IPS-NIHi7 (cell line): ENCODE results near the gene CATSPER3.
"Not testable (repeated sequence)": the region's sequence is repeated elsewhere in the genome, so short reads cannot be mapped to it uniquely, and the experiment has no call there.

Experiments
- DNase-seq: peaks from one replicate; pipeline ENCODE4 v3.0.0; 2012; ENCODE audit warnings: mixed read lengths; ENCODE audit errors: extremely low spot score

CATSPER3 gene

GRCh38 chr5:134975078-134975715 lies 7.5 kb downstream of the CATSPER3 start:
- DNase-seq = no peak

- no peak for DNase-seq
These were observed 8.1 kb downstream of the CATSPER3 start for GRCh38 chr5:134975843-134976242.

GRCh38 chr5:134976841-134977240 lies 9.1 kb downstream of the CATSPER3 start:
- no peak for DNase-seq

GRCh38 chr5:134979416-134979815 lies 11.7 kb downstream of the CATSPER3 start:
- DNase-seq = no peak

- DNase-seq = no peak
These were observed 14.5 kb downstream of the CATSPER3 start for GRCh38 chr5:134982230-134982629.

GRCh38 chr5:134989266-134989830 lies 21.6 kb downstream of the CATSPER3 start:
- DNase-seq = no peak

- not testable (repeated sequence) for DNase-seq
These were observed 22.5 kb downstream of the CATSPER3 start for GRCh38 chr5:134990183-134990582.

GRCh38 chr5:134992148-134992547 lies 24.4 kb downstream of the CATSPER3 start:
- DNase-seq = no peak

- no peak for DNase-seq
These were observed 25.5 kb downstream of the CATSPER3 start for GRCh38 chr5:134993161-134993560.

- DNase-seq = peak; percentile 15
These were observed 27.0 kb downstream of the CATSPER3 start for GRCh38 chr5:134994560-134995156.

GRCh38 chr5:134995850-134996402 lies 28.2 kb downstream of the CATSPER3 start:
- no peak for DNase-seq

GRCh38 chr5:134997015-134997414 lies 29.3 kb downstream of the CATSPER3 start:
- DNase-seq = peak; percentile 10

GRCh38 chr5:134998068-134998467 lies 30.4 kb downstream of the CATSPER3 start:
- DNase-seq = not testable (repeated sequence)

- no peak for DNase-seq
These were observed 36.7 kb downstream of the CATSPER3 start for GRCh38 chr5:135004376-135004775.

- no peak for DNase-seq
These were observed 37.4 kb downstream of the CATSPER3 start for GRCh38 chr5:135005076-135005475.

GRCh38 chr5:135007305-135007704 lies 39.6 kb downstream of the CATSPER3 start:
- DNase-seq = no peak

- peak; percentile 5 for DNase-seq
These were observed 40.1 kb downstream of the CATSPER3 start for GRCh38 chr5:135007749-135008363.

- peak; percentile 3 for DNase-seq
These were observed 40.8 kb downstream of the CATSPER3 start for GRCh38 chr5:135008556-135008955.

GRCh38 chr5:135008981-135009735 lies 41.5 kb downstream of the CATSPER3 start:
- DNase-seq = peak; percentile 4

- peak; percentile 14 for DNase-seq
These were observed 42.2 kb downstream of the CATSPER3 start for GRCh38 chr5:135009736-135010501.
